Lung (tissue), 12 donors: ENCODE data around the gene CELA3B. TPM values are rescaled to one million over a fixed set of nuclear protein-coding genes. Genes with fewer than 3 reads are reported as not detected.

Experiments used
- ATAC-seq: fragments of 200-7000 bp; cut with Tn5 transposase; one replicate; pipeline ENCODE4 v1.9.1; 2020; ENCODE audit warnings: moderate number of reproducible peaks; ENCODE audit not compliant: insufficient read depth, low FRiP score
- DNase-seq, 3 donors: peaks; one replicate each; pipeline ENCODE4 v3.0.0-alpha.2; 2013 to 2017
- H3K27ac ChIP-seq, 2 donors: one replicate each; pipeline ENCODE4 v1.5.1; 2013; ENCODE audit warnings: mild to moderate bottlenecking in 2 of 2, moderate library complexity in 2 of 2, control low read depth in 1 of 2, inconsistent platforms in 1 of 2, low read depth in 1 of 2, low read length in 1 of 2
- H3K27me3 ChIP-seq, 3 donors: one replicate each; pipeline ENCODE4 v1.5.1; 2013; ENCODE audit warnings: low read length in 2 of 3; ENCODE audit not compliant: control insufficient read depth in 3 of 3, insufficient read depth in 3 of 3
- H3K36me3 ChIP-seq, 4 donors: one replicate each; pipeline ENCODE4 v1.5.1; 2013; ENCODE audit warnings: low read length in 4 of 4, mild to moderate bottlenecking in 1 of 4, moderate library complexity in 1 of 4; ENCODE audit not compliant: control insufficient read depth in 4 of 4, insufficient read depth in 4 of 4
- H3K4me1 ChIP-seq, 5 donors: one replicate each; pipeline ENCODE4 v1.5.1; 2013; ENCODE audit warnings: low read length in 5 of 5, mild to moderate bottlenecking in 2 of 5, moderate library complexity in 1 of 5; ENCODE audit not compliant: control insufficient read depth in 5 of 5, insufficient read depth in 5 of 5
- H3K4me3 ChIP-seq: one replicate; pipeline ENCODE4 v1.5.1; 2013; ENCODE audit warnings: mild to moderate bottlenecking, control low read depth, moderate library complexity
- H3K9ac ChIP-seq, 2 donors: one replicate each; pipeline ENCODE4 v1.5.1; 2013; ENCODE audit warnings: low read length in 2 of 2, control low read depth in 1 of 2; ENCODE audit not compliant: insufficient read depth in 1 of 2
- H3K9me3 ChIP-seq, 4 donors: one replicate each; pipeline ENCODE4 v1.5.1; 2013; ENCODE audit warnings: low read length in 3 of 4, mild to moderate bottlenecking in 1 of 4, moderate library complexity in 1 of 4; ENCODE audit not compliant: control insufficient read depth in 4 of 4, insufficient read depth in 3 of 4
- CTCF ChIP-seq: IDR thresholded peaks from 2 replicates; pipeline ENCODE4 v1.5.1; 2012; ENCODE audit warnings: mild to moderate bottlenecking; ENCODE audit errors: control extremely low read depth, extremely low read depth
- WGBS, 2 donors: extraction: QIAGEN DNeasy Blood & Tissue Kit; methylation state at CpG; one replicate each; pipeline ENCODE4 v1.1.7; 2013; 5-methylcytosine and 5-hydroxymethylcytosine counted together
- polyA plus RNA-seq, 2 donors: library from polyadenylated mRNA; stranded (reverse); fragments of 200-250 nt; gene quantifications; one replicate each; pipeline ENCODE4 v1.2.1, GENCODE V29; 2013
- total RNA-seq, 2 donors: library from RNA; depleted of rRNA in 1 of 2; stranded (reverse); fragments of >200 nt in 1 of 2; gene quantifications; one replicate each; pipeline ENCODE4 v1.2.1, GENCODE V29; 2014 to 2021
- donor health status: control.
- donor health status: control.
- donor health status: Bipolar disorder and iron deficiency.
- donor health status: healthy.
- donor health status: DM: yes; HTN: yes; CAD: no.

The CELA3B gene
- total and polyA plus RNA-seq, 4 donors = 0.18 to 6.7 (median 0.37) TPM; not detected in 1

- Histone ChIP-seq H3K27me3 (no peaks in the 10 kb centered on the region), H3K4me3 (no peak overlapping the region), H3K36me3 (peaks cover 0 to 4% (median 0%) of the 10 kb centered on the region in 4 donors), H3K27ac (peak overlapping the region; percentile 95), H3K9me3 (no peaks in the 10 kb centered on the region), H3K4me1 (peaks cover 11 to 46% (median 24%) of the 10 kb centered on the region in 5 donors), H3K9ac (peak overlapping the region in 1 of 2 donors; percentile 75)
- WGBS, 2 donors = 50 to 69% methylated on average over 16 of the region's 16 CpGs
- peak in 2 of 3 donors; percentile 69 to 72 for DNase-seq
- ATAC-seq = peak; percentile 77
- TF ChIP-seq CTCF = no peak
Measured at GRCh38 chr1:21931171-21932093, 45.4 kb upstream of the CELA3B start.

- no peaks in the 10 kb centered on the region for H3K27me3 ChIP-seq
- peaks cover 11 to 46% (median 20%) of the 10 kb centered on the region in 5 donors for H3K4me1 ChIP-seq
- H3K36me3 ChIP-seq = peaks cover 0 to 4% (median 0%) of the 10 kb centered on the region in 4 donors
- DNase-seq (peak in 1 of 3 donors; percentile 53), ATAC-seq (no peak)
- TF ChIP-seq CTCF = no peak
- H3K4me3 ChIP-seq = no peak overlapping the region
- 47 to 50% methylated on average over 7 of the region's 7 CpGs for WGBS, 2 donors
- H3K9me3 ChIP-seq = no peaks in the 10 kb centered on the region
- H3K27ac ChIP-seq = peak overlapping the region; percentile 95
- H3K9ac ChIP-seq = peak overlapping the region in 1 of 2 donors; percentile 75
Measured at GRCh38 chr1:21932127-21932526, 44.7 kb upstream of the CELA3B start.

- no peak for ATAC-seq
- Histone ChIP-seq H3K4me1 (peaks cover 11 to 51% (median 19%) of the 10 kb centered on the region in 5 donors), H3K36me3 (peaks cover 0 to 4% (median 0%) of the 10 kb centered on the region in 4 donors), H3K4me3 (peak overlapping the region; percentile 4), H3K27ac (peak overlapping the region; percentile 90 to 95), H3K9ac (peak overlapping the region in 1 of 2 donors; percentile 32), H3K9me3 (no peaks in the 10 kb centered on the region), H3K27me3 (no peaks in the 10 kb centered on the region)
- TF ChIP-seq CTCF = no peak
- 16 to 34% methylated on average over 19 of the region's 19 CpGs for WGBS, 2 donors
- DNase-seq = peak in 2 of 3 donors; percentile 49 to 80
Measured at GRCh38 chr1:21933397-21934248, 43.2 kb upstream of the CELA3B start.
